Measurements from ENCODE around the gene CTDSP2. TPM values are rescaled to one million over a fixed set of nuclear protein-coding genes. Genes with fewer than 3 reads are reported as not detected.

CTDSP2 gene
- total and polyA plus RNA-seq, 2 of the 8 experiments (the other 6 are each of a cell fraction or from before 2014, with no cell fraction given) = 71.3 to 91.7 TPM

- Histone ChIP-seq H3K4me2 (ENCODE audit: insufficient read depth in 1 of 2, low read depth in 2 of 2, low read length in 2 of 2) (peak overlapping the region; percentile 74 to 81), H3K23ac (ENCODE audit: insufficient read length) (no peak overlapping the region), H3K27me3 (replicated peaks in 1 of 4; ENCODE audit: control insufficient read depth in 3 of 4, extremely low read depth in 1 of 4, insufficient read depth in 3 of 4, low read length in 3 of 4) (peaks cover 0 to 3% (median 1%) of the 10 kb centered on the region in 4 experiments; a peak in 2 of 7 replicates), H2BK20ac (ENCODE audit: low read length) (0 out of 2 replicates have a peak overlapping the region, but pooled peaks have one; percentile 44), H2AFZ (ENCODE audit: low read length) (peak overlapping the region; percentile 47; the same call in 1 of the 2 replicates), H4K20me1 (replicated peaks in 1 of 2; ENCODE audit: control insufficient read depth in 1 of 2, insufficient read depth in 2 of 2, low read length in 2 of 2) (no peaks in the 10 kb centered on the region), H3K4ac (replicated peaks; ENCODE audit: insufficient read length, low read depth, low read length) (peak overlapping the region; percentile 76), H2BK5ac (ENCODE audit: low read depth, low read length) (peak overlapping the region; percentile 64), H3K14ac (ENCODE audit: insufficient read length) (no peak overlapping the region), H3K56ac (replicated peaks; ENCODE audit: insufficient read length, low read depth, low read length) (peak overlapping the region; percentile 32), H3K18ac (ENCODE audit: extremely low read depth, low read length) (peak overlapping the region; percentile 96), H4K91ac (replicated peaks; ENCODE audit: insufficient read length, low read length) (peak overlapping the region; percentile 76), H3K23me2 (ENCODE audit: low read depth, low read length) (peaks cover 8% of the 10 kb centered on the region; the same call in 1 of the 2 replicates), H3K4me3 (ENCODE audit: extremely low read depth in 1 of 4, insufficient read depth in 2 of 4, low read depth in 3 of 4, low read length in 4 of 4) (peak overlapping the region; percentile 23 to 57 (median 44); a peak in 7 of 8 replicates), H3K4me1 (replicated peaks in 1 of 4; ENCODE audit: control insufficient read depth in 3 of 4, insufficient read depth in 4 of 4, low read length in 3 of 4) (peaks cover 15 to 31% (median 23%) of the 10 kb centered on the region in 4 experiments), H2AK5ac (ENCODE audit: low read depth, low read length) (peak overlapping the region; percentile 16; the same call in 1 of the 2 replicates), H4K8ac (ENCODE audit: extremely low read depth, insufficient read depth, low read length) (peak overlapping the region; percentile 89; the same call in 1 of the 2 replicates), H3K9me3 (ENCODE audit: insufficient read depth in 2 of 2, low read depth in 1 of 2, low read length in 1 of 2) (no peaks in the 10 kb centered on the region), H4K5ac (ENCODE audit: insufficient read length, low read depth, low read length) (peak overlapping the region; percentile 49), H2BK12ac (ENCODE audit: low read depth, low read length) (peak overlapping the region; percentile 5), H3K36me3 (ENCODE audit: control insufficient read depth in 2 of 4, insufficient read depth in 4 of 4, low read length in 3 of 4) (no peaks in the 10 kb centered on the region), H2BK120ac (replicated peaks; ENCODE audit: low read depth, low read length) (peak overlapping the region; percentile 29), H3K27ac (ENCODE audit: low read depth, low read length) (peak overlapping the region; percentile 33; the same call in 1 of the 2 replicates), H3K79me2 (ENCODE audit: control insufficient read depth in 1 of 2, insufficient read depth in 2 of 2, low read length in 2 of 2) (no peaks in the 10 kb centered on the region), H3K9ac (replicated peaks in 1 of 4; ENCODE audit: extremely low read depth in 1 of 4, low read depth in 3 of 4, low read length in 3 of 4) (peak overlapping the region in 1 of 4 experiments; percentile 9; a peak in 2 of 7 replicates), H3K79me1 (ENCODE audit: low read depth, low read length) (no peaks in the 10 kb centered on the region), H2BK15ac (ENCODE audit: low read length) (peak overlapping the region; percentile 89; the same call in 1 of the 2 replicates)
- WGBS, 2 experiments (ENCODE audit: extremely low coverage in 1 of 2, insufficient coverage in 1 of 2, insufficient read length in 1 of 2, insufficient replicate concordance in 2 of 2, low coverage in 1 of 2, low lambda C conversion rate in 2 of 2, missing lambda C conversion rate in 1 of 2) = 21% methylated on average over 11 of the region's 11 CpGs; no CpG with 5 or more reads in 1 of the 2 experiments
- TF ChIP-seq SUZ12 (IDR thresholded peaks at IDR 0.05; ENCODE audit: low read length) (0 out of 2 replicates have a peak, but pooled peaks have one; percentile 30), ZNF274 (IDR thresholded peaks at IDR 0.05; ENCODE audit: borderline replicate concordance, extremely low read depth, low read length) (no peak)
- ChIA-PET CTCF (ENCODE audit: partially characterized antibody) (interaction anchor here (0.8 to 6.0 kb wide), 14 partner anchors 8 to 95 kb away, joined by 3 to 58 read pairs (median 8); no protein-coding TSS in a partner anchor), POLR2A (ENCODE audit: partially characterized antibody) (interaction anchor here (0.8 to 29.9 kb wide), 9 partner anchors 3 to 80 kb away, joined by 3 to 722 read pairs (median 4); partner anchors contain the start of genes AVIL, CTDSP2, EEF1AKMT3 and METTL1)
- DNase-seq (ENCODE audit: low read depth in 1 of 2, low spot score in 2 of 2) (no peak), FAIRE-seq (no peak)
Measured at GRCh38 chr12:57852200-57852599, 5.7 kb upstream of the CTDSP2 start.

Data from H1 (cell line).